Peyer's patch (tissue), 4 donors: ENCODE measurements around the gene MASP1.

Experiments
- POLR2A ChIP-seq, 2 donors: fragments of 450-650 bp; IDR thresholded peaks; one replicate each; pipeline ENCODE4 v1.5.1; 2017; ENCODE audit warnings: antibody characterized with exemption in 2 of 2, mild to moderate bottlenecking in 2 of 2, moderate library complexity in 2 of 2
- TF ChIP-seq, protein P1 (sequence below), 6 experiments: fragments of 450-650 bp in 4 of 6; fragments of 200-600 bp in 2 of 6; sonication (generic) in 1 of 6; IDR thresholded peaks; one replicate each; pipeline ENCODE4 v1.5.1; 2017 to 2019; ENCODE audit warnings: antibody characterized with exemption in 6 of 6, mild to moderate bottlenecking in 3 of 6, moderate library complexity in 1 of 6

- TF ChIP-seq, protein P1, sequence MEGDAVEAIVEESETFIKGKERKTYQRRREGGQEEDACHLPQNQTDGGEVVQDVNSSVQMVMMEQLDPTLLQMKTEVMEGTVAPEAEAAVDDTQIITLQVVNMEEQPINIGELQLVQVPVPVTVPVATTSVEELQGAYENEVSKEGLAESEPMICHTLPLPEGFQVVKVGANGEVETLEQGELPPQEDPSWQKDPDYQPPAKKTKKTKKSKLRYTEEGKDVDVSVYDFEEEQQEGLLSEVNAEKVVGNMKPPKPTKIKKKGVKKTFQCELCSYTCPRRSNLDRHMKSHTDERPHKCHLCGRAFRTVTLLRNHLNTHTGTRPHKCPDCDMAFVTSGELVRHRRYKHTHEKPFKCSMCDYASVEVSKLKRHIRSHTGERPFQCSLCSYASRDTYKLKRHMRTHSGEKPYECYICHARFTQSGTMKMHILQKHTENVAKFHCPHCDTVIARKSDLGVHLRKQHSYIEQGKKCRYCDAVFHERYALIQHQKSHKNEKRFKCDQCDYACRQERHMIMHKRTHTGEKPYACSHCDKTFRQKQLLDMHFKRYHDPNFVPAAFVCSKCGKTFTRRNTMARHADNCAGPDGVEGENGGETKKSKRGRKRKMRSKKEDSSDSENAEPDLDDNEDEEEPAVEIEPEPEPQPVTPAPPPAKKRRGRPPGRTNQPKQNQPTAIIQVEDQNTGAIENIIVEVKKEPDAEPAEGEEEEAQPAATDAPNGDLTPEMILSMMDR (IDR thresholded peaks at IDR 0.05) = no peak
- TF ChIP-seq POLR2A (IDR thresholded peaks at IDR 0.05) = no peak
Observed at GRCh38 chr3:187212196-187212545, 79.4 kb downstream of the MASP1 start.
